Coronary artery (tissue), 2 donors: Measurements from ENCODE around the gene XYLT2.

Experiments used
- DNase-seq: peaks from one replicate; pipeline ENCODE4 v3.0.0-alpha.2; 2017; ENCODE audit warnings: low spot score
- H3K27ac ChIP-seq, 2 donors: fragments of 200-600 bp; sonication (generic); one replicate each; pipeline ENCODE4 v1.5.1; 2016 to 2019
- H3K4me3 ChIP-seq: fragments of 200-600 bp; sonication (generic); 2 replicates; pipeline ENCODE4 v1.5.1; 2016; ENCODE audit warnings: mild to moderate bottlenecking, moderate library complexity
- TF ChIP-seq, protein P1 (sequence below): fragments of 200-600 bp; sonication (generic); IDR thresholded peaks from one replicate; pipeline ENCODE4 v1.5.1; 2019; ENCODE audit warnings: antibody characterized with exemption

The XYLT2 gene

DNA sequence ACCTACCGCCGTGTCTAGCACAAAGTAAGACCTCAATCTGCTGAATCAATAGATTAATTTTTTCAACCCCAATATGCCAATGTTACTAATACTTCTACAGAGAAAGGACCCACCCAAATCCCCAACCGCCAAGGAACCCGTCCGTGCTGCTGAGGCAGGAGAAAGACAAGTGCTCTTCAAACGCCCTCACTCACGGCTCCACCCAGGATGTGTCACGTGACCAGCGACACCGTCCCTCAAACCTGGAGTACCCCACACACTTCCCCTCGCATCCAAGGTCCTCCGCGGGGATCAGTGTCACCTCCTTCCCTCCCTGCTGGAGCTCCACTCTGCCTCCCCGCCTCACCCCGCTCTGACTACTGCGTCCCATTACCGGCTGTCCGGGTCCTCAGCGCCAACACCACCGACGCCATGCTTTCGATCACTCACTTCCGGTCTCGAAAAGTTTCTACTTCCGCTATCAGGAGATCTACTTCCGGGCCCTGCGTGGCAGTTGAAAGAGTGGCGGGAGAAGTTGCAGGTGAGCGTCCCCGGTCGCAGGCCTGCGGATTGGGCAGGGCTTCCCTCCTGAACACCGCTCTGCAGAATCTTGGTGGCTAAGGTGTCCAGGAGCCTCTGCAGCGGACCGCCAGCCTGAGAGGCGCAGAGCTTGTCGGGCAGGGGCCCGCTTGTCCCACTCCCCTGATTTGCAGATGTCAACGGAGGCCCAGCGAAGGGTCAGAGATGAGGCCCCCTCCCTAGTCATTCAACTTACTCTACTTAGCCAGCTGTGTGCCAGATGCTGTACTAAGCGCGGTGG lies 27.0 kb downstream of the XYLT2 start, which contains the start of the genes EME1 and MRPL27:
Gene EME1, plus strand, starts transcription at position 472 of the 799 bp plus-strand sequence. CDS start 1,980 bp downstream, outside the sequence.
Gene MRPL27, minus strand, starts transcription at position 427 of the 799 bp plus-strand sequence. Its CDS starts 14 bp downstream, at position 413.
- peak; percentile 88 for DNase-seq
- H3K4me3 ChIP-seq, result peak within 1 kb of the TSS; percentile 90
- peak within 1 kb of the TSS; percentile 73 to 97 for H3K27ac ChIP-seq
- TF ChIP-seq, protein P1, sequence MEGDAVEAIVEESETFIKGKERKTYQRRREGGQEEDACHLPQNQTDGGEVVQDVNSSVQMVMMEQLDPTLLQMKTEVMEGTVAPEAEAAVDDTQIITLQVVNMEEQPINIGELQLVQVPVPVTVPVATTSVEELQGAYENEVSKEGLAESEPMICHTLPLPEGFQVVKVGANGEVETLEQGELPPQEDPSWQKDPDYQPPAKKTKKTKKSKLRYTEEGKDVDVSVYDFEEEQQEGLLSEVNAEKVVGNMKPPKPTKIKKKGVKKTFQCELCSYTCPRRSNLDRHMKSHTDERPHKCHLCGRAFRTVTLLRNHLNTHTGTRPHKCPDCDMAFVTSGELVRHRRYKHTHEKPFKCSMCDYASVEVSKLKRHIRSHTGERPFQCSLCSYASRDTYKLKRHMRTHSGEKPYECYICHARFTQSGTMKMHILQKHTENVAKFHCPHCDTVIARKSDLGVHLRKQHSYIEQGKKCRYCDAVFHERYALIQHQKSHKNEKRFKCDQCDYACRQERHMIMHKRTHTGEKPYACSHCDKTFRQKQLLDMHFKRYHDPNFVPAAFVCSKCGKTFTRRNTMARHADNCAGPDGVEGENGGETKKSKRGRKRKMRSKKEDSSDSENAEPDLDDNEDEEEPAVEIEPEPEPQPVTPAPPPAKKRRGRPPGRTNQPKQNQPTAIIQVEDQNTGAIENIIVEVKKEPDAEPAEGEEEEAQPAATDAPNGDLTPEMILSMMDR, result no peak

DNA sequence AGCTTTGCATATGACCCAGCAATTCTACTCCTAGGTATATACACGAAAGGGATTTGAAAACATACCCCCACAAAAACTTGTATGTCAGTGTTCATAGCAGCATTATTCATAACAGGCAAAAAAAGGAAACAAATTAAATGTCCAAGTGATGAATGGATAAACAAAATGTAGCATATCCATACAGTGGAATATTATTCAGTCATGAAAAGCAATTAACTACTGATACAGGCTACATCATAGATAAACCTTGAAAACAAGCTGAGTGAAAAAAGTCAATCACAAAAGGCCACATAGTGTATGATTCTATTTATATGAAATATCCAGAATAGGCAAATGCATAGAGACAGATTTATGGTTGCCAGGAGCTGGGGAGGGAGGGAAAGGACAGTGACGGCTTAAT lies 27.8 kb downstream of the XYLT2 start:
- TF ChIP-seq, protein P1, result no peak
- no peak for DNase-seq
- Histone ChIP-seq H3K27ac (no peak overlapping the region), H3K4me3 (no peak overlapping the region)

DNA sequence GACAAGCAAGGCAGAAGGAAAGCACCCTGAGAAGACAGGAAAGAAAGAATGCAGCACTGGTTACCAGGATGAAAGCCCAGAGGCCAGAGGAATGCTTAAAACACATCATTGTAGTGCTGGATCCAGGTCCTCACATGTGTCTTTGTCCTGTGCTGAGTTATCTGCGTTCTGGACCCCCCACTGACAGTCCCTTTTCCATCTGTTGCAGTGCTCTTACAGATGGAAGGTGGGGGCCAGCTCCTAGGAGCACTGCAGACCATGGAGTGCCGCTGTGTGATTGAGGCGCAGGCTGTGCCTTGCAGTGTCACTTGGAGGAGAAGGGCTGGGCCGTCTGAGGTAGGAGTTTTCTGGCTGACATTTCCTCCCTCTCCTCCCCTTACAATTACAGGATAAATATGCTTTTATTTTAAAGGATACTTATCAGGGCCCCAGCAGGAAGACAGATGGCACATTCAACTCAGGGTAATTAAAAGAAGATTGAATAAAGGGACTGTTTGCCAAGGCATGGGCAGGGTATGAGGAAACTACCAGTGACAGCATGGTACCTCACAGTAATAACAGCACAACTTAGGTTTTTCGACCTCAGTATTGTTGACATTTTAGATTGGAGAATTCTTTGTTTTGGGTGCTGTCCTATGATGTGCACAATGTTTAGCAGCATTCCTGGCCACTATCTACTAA lies 30.1 kb downstream of the XYLT2 start:
- Histone ChIP-seq H3K4me3 (no peak overlapping the region), H3K27ac (no peak overlapping the region)
- TF ChIP-seq, protein P1, result no peak
- no peak for DNase-seq

DNA sequence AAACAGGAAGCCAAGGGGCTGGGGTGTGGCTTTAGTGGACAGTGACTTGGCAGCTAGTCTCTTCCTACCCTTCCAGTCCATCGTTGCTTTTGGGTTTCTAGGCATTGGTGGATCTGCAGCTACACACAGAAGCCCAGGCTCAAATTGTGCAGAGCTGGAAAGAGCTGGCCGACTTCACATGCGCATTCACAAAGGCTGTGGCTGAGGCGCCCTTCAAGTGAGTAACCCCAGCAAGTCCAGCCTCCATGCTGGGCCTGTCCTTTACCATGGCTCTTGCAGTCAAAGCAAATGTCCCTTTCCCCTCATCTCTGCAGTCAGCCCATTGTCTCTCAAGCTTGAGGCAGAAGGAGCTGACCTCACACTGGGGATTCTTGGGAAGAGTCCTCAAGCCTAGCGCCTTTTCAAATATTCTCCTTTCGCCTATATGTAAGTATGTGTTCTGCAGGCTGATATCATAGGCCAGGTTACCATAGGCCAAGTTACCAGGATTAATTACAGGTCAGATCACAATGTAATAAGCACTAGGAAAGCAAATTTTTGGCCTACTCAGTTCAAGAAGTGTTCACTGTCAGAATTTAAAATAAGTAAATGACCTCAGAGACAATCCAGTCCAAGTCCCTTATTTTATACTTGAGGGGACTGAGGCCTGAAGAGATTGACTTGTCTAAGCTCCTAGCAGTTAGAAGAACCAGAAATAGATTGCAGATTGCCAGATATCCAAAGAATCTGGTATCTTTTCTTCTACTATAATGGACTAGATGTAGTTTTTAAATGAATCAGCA lies 33.6 kb downstream of the XYLT2 start:
- TF ChIP-seq, protein P1, result no peak
- no peak for DNase-seq
- H3K27ac ChIP-seq, result no peak overlapping the region
- H3K4me3 ChIP-seq, result no peak overlapping the region

DNA sequence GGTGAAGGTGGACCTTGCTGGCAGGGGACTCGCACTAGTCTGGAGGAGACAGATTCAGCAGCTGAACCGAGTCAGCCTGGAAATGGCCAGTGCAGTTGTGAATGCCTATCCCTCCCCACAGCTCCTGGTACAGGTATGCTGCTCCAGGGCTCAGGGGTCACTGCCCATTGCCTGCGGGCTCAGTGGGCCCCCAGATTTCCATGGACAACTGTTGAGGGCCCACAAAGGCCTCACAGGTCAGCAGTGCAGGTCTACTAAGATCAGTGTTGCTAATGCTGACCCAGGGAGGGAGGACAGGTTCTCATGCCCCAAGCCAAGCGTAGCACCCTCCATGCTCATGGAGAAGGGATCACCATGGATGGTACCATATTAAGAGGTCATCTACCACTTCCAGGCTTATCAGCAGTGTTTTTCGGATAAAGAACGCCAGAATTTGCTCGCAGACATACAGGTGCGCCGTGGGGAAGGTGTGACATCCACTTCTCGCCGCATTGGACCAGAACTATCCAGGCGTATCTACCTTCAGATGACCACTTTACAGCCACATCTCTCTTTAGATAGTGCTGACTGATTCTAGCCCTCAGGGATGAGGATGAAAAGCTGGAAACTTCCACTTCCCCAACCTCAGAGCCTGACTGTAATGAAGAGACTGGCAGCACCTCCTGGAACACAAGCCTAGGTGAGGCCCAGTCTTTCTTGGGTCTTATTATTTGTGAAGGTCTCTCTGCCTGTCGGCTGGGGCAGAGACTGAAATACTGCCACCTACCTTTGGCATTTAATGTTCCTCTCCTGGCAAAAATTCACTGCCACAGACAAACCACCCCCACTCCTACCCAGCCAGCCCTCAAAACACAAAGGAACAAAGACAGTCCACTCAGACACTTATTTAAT lies 34.7 kb downstream of the XYLT2 start:
- TF ChIP-seq, protein P1, result no peak
- no peak for DNase-seq
- Histone ChIP-seq H3K27ac (no peak overlapping the region), H3K4me3 (no peak overlapping the region)

DNA sequence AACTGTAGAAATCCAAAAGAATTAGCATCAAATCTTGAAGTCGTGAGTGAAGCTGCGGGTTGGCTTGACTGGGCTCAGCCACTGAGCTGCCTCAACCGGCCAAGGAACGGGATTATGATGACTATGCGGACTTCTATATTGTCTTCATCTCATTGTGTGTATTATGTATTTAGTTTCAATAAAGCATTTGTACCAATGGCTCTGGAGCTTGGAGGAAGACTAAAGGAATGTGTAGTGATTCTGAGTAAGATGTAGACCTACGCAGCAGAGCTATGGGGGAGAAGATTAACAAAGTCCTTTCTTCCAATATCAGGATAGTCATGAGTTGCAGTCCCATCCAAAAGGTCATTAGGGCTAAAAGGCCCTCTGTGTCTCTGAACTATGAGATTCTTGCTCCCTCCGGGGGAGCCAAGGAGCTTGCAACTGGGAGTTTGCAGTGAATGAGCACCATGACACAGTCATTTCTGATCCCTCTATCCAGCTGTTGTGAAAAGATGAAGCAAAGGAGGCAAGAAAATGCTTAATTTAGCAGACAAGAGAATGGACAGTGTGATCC lies 35.4 kb downstream of the XYLT2 start:
- Histone ChIP-seq H3K4me3 (no peak overlapping the region), H3K27ac (no peak overlapping the region)
- no peak for DNase-seq
- TF ChIP-seq, protein P1, result no peak
